H9 (cell line): ENCODE measurements around the gene SLC25A40. TPM values are rescaled to one million over a fixed set of nuclear protein-coding genes. Genes with fewer than 3 reads are reported as not detected.

Experiments
- DNase-seq: peaks from one replicate; pipeline ENCODE4 v3.0.0-alpha.2; 2017
- H2AFZ ChIP-seq: one replicate; pipeline ENCODE4 v1.6.1; 2013; ENCODE audit warnings: mild to moderate bottlenecking, low read length, control low read depth, moderate library complexity
- H2AK5ac ChIP-seq: 2 replicates; pipeline ENCODE4 v1.6.1; 2013; ENCODE audit warnings: low read length, control low read depth, mixed read lengths; ENCODE audit not compliant: insufficient read length
- H2BK120ac ChIP-seq: one replicate; pipeline ENCODE4 v1.6.1; 2013; ENCODE audit warnings: low read depth, mild to moderate bottlenecking, low read length, control low read depth, inconsistent platforms; ENCODE audit not compliant: poor library complexity, severe bottlenecking
- H2BK12ac ChIP-seq: 2 replicates; pipeline ENCODE4 v1.6.1; 2013; ENCODE audit warnings: low read length, control low read depth, mixed read lengths, low read depth; ENCODE audit not compliant: insufficient read length
- H2BK15ac ChIP-seq: 2 replicates; pipeline ENCODE4 v1.6.1; 2013; ENCODE audit warnings: low read depth, low read length, control low read depth
- H2BK20ac ChIP-seq: one replicate; pipeline ENCODE4 v1.6.1; 2013; ENCODE audit warnings: low read depth, mild to moderate bottlenecking, low read length, control low read depth, inconsistent platforms; ENCODE audit not compliant: poor library complexity, severe bottlenecking
- H2BK5ac ChIP-seq: 2 replicates; pipeline ENCODE4 v1.6.1; 2013; ENCODE audit warnings: low read length, control low read depth, mixed read lengths; ENCODE audit not compliant: insufficient read length
- H3K14ac ChIP-seq: 2 replicates; pipeline ENCODE4 v1.6.1; 2013; ENCODE audit warnings: low read length, control low read depth; ENCODE audit not compliant: insufficient read depth
- H3K18ac ChIP-seq: 2 replicates; pipeline ENCODE4 v1.6.1; 2013; ENCODE audit warnings: low read depth, mild to moderate bottlenecking, mixed read lengths, low read length, control low read depth; ENCODE audit not compliant: insufficient read length
- H3K23ac ChIP-seq: 2 replicates; pipeline ENCODE4 v1.6.1; 2013; ENCODE audit warnings: low read length, control low read depth, mixed read lengths, low read depth; ENCODE audit not compliant: insufficient read length
- H3K23me2 ChIP-seq: 2 replicates; pipeline ENCODE4 v1.6.1; 2013; ENCODE audit warnings: low read depth, mild to moderate bottlenecking, mixed read lengths, low read length, control low read depth; ENCODE audit not compliant: insufficient read length, poor library complexity, severe bottlenecking
- H3K27ac ChIP-seq: 2 replicates; pipeline ENCODE4 v1.5.1; 2013; ENCODE audit warnings: low read length, control low read depth, mixed read lengths, low read depth; ENCODE audit not compliant: insufficient read length
- H3K27me3 ChIP-seq: 2 replicates; pipeline ENCODE4 v1.6.1; 2013; ENCODE audit warnings: low read length, control low read depth, inconsistent platforms; ENCODE audit not compliant: insufficient read depth
- H3K4ac ChIP-seq: 2 replicates; pipeline ENCODE4 v1.6.1; 2013; ENCODE audit warnings: low read depth, mild to moderate bottlenecking, control low read depth, inconsistent platforms, low read length, moderate library complexity
- H3K4me1 ChIP-seq: 2 replicates; pipeline ENCODE4 v1.6.1; 2013; ENCODE audit warnings: low read length, control low read depth, inconsistent platforms; ENCODE audit not compliant: insufficient read depth
- H3K4me2 ChIP-seq: 2 replicates; pipeline ENCODE4 v1.6.1; 2013; ENCODE audit warnings: low read length, control low read depth, mixed read lengths; ENCODE audit not compliant: insufficient read length, insufficient read depth
- H3K56ac ChIP-seq: 2 replicates; pipeline ENCODE4 v1.6.1; 2013; ENCODE audit warnings: low read depth, mild to moderate bottlenecking, mixed read lengths, low read length, control low read depth; ENCODE audit not compliant: insufficient read length
- H3K79me1 ChIP-seq: 2 replicates; pipeline ENCODE4 v1.6.1; 2013; ENCODE audit warnings: low read depth, mild to moderate bottlenecking, moderate library complexity, low read length, control low read depth, inconsistent platforms; ENCODE audit not compliant: insufficient read depth, poor library complexity, severe bottlenecking
- H3K79me2 ChIP-seq: 2 replicates; pipeline ENCODE4 v1.6.1; 2013; ENCODE audit warnings: low read length, control low read depth, inconsistent platforms; ENCODE audit not compliant: insufficient read depth
- H3K9ac ChIP-seq: 2 replicates; pipeline ENCODE4 v1.6.1; 2013; ENCODE audit warnings: low read length, control low read depth, mixed read lengths; ENCODE audit not compliant: insufficient read length; ENCODE audit errors: extremely low read depth
- H3K9me3 ChIP-seq: one replicate; pipeline ENCODE4 v1.6.1; 2013; ENCODE audit warnings: low read depth, low read length, inconsistent platforms; ENCODE audit not compliant: control insufficient read depth
- H3T11ph ChIP-seq: one replicate; pipeline ENCODE4 v1.6.1; 2013; ENCODE audit warnings: mild to moderate bottlenecking, low read length, control low read depth, inconsistent platforms
- H4K20me1 ChIP-seq: one replicate; pipeline ENCODE4 v1.6.1; 2013; ENCODE audit not compliant: control insufficient read depth, insufficient read length, insufficient read depth
- H4K5ac ChIP-seq: 2 replicates; pipeline ENCODE4 v1.6.1; 2013; ENCODE audit warnings: low read depth, mild to moderate bottlenecking, mixed read lengths, low read length, control low read depth; ENCODE audit not compliant: insufficient read length
- H4K8ac ChIP-seq: replicated peaks from 2 replicates; pipeline ENCODE4 v1.6.1; 2013; ENCODE audit warnings: low read length, control low read depth, mixed read lengths, low read depth; ENCODE audit not compliant: insufficient read length
- H4K91ac ChIP-seq: 2 replicates; pipeline ENCODE4 v1.6.1; 2013; ENCODE audit warnings: low read depth, mild to moderate bottlenecking, moderate library complexity, mixed read lengths, low read length, control low read depth; ENCODE audit not compliant: insufficient read length
- H3K27ac Mint-ChIP-seq, 3 experiments: 2 replicates in 2 of 3; 3 replicates in 1 of 3; pipeline ENCODE4 v1.8.0; 2020 to 2021; ENCODE audit warnings: mixed read lengths in 3 of 3, mild to moderate bottlenecking in 1 of 3, moderate library complexity in 1 of 3
- H3K27me3 Mint-ChIP-seq: 2 replicates; pipeline ENCODE4 v1.8.0; 2021; ENCODE audit warnings: low read depth, mild to moderate bottlenecking, moderate library complexity, mixed read lengths
- H3K36me3 Mint-ChIP-seq, 3 experiments: 2 replicates in 2 of 3; 3 replicates in 1 of 3; pipeline ENCODE4 v1.8.0; 2020 to 2021; ENCODE audit warnings: low read depth in 3 of 3, mixed read lengths in 3 of 3; ENCODE audit not compliant: insufficient read depth in 1 of 3
- H3K4me1 Mint-ChIP-seq, 2 experiments: 2 replicates each; pipeline ENCODE4 v1.8.0; 2020; ENCODE audit warnings: mixed read lengths in 2 of 2
- H3K4me3 Mint-ChIP-seq, 2 experiments: 2 replicates in 1 of 2; 3 replicates in 1 of 2; pipeline ENCODE4 v1.8.0; 2020 to 2021; ENCODE audit warnings: mild to moderate bottlenecking in 2 of 2, mixed read lengths in 2 of 2, moderate library complexity in 1 of 2
- H3K9me3 Mint-ChIP-seq, 2 experiments: 2 replicates in 1 of 2; 3 replicates in 1 of 2; pipeline ENCODE4 v1.8.0; 2020; ENCODE audit warnings: mild to moderate bottlenecking in 2 of 2, mixed read lengths in 2 of 2, moderate library complexity in 1 of 2
- WGBS: extraction: QIAGEN DNeasy Blood & Tissue Kit; methylation state at CpG from one replicate; pipeline ENCODE4 v1.1.7; 2013; ENCODE audit warnings: missing lambda C conversion rate, low lambda C conversion rate, mixed read lengths; ENCODE audit not compliant: insufficient read length; ENCODE audit errors: extremely low coverage; 5-methylcytosine and 5-hydroxymethylcytosine counted together
- total RNA-seq: library from RNA; stranded (reverse); gene quantifications from 2 replicates; pipeline ENCODE4 v1.2.1, GENCODE V29; 2021
- TF ChIP-seq, protein P1 (sequence below): fragments of 200-600 bp; sonication (generic); conservative IDR thresholded peaks from 3 replicates; pipeline ENCODE4 v1.8.0; 2021; ENCODE audit warnings: antibody characterized with exemption, mild to moderate bottlenecking

Gene SLC25A40
- total RNA-seq, 1 experiment from 2014 or later: 10.4 TPM

DNA sequence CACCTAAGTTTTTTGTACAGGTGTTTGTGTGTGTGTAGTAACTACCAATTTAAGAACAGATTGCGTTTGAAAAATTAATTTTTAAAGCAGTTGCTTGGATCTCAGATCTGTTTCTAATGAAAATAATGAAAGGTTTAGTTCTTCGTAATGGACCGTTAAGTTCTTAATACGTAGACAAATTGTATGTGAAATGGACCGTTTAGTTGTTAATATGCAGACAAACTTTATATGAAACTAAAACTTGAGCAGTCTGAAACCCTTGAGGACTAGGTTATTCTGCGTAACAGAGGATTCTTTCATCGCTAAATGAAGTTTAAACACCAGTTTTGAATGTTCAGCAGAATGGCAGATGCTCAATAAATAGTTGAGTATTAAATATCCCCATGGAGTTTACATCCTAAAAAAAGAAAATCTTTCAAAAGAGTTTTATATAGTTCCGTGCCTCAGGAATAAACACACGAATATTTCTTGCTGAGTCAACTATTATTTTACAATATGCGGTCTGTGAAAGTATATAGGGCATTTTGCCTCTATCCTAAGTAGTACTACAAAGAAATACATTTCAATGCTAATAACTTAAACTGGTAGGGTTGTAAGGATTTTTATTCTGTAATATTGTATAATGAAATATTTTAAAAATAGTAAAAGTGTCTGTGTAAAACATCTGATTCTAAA, 1.3 kb upstream of the SLC25A40 start:
- Histone ChIP-seq H3T11ph (no peak overlapping the region), H3K14ac (no peak overlapping the region), H3K27me3 (no peaks in the 10 kb centered on the region), H3K9me3 (no peaks in the 10 kb centered on the region), H2AK5ac (no peak overlapping the region), H2BK20ac (no peak overlapping the region), H4K5ac (no peak overlapping the region), H4K20me1 (no peaks in the 10 kb centered on the region), H4K8ac (no peak overlapping the region), H2BK12ac (no peak overlapping the region), H2BK5ac (no peak overlapping the region), H3K56ac (no peak overlapping the region), H4K91ac (no peak overlapping the region), H3K9ac (peak overlapping the region; percentile 90), H3K18ac (no peak overlapping the region), H2BK120ac (no peak overlapping the region), H3K23me2 (peaks cover 8% of the 10 kb centered on the region), H3K23ac (no peak overlapping the region), H3K4me2 (peak overlapping the region; percentile 95), H3K27ac (no peak overlapping the region), H3K4ac (no peak overlapping the region), H2BK15ac (no peak overlapping the region), H2AFZ (no peak overlapping the region), H3K79me1 (no peaks in the 10 kb centered on the region), H3K79me2 (peaks cover 26% of the 10 kb centered on the region; the same call in 1 of the 2 replicates), H3K4me1 (no peaks in the 10 kb centered on the region)
- no peak overlapping the region for H3K27ac Mint-ChIP-seq
- no peaks in the 10 kb centered on the region; the same call in 1 of the 2 replicates for H3K27me3 Mint-ChIP-seq
- peak overlapping the region; percentile 94 to 99 for H3K4me3 Mint-ChIP-seq
- H3K9me3 Mint-ChIP-seq: peaks cover 0 to 4% of the 10 kb centered on the region in 2 experiments; a peak in 2 of 5 replicates
- TF ChIP-seq, protein P1, sequence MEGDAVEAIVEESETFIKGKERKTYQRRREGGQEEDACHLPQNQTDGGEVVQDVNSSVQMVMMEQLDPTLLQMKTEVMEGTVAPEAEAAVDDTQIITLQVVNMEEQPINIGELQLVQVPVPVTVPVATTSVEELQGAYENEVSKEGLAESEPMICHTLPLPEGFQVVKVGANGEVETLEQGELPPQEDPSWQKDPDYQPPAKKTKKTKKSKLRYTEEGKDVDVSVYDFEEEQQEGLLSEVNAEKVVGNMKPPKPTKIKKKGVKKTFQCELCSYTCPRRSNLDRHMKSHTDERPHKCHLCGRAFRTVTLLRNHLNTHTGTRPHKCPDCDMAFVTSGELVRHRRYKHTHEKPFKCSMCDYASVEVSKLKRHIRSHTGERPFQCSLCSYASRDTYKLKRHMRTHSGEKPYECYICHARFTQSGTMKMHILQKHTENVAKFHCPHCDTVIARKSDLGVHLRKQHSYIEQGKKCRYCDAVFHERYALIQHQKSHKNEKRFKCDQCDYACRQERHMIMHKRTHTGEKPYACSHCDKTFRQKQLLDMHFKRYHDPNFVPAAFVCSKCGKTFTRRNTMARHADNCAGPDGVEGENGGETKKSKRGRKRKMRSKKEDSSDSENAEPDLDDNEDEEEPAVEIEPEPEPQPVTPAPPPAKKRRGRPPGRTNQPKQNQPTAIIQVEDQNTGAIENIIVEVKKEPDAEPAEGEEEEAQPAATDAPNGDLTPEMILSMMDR: no peak
- no CpG with 5 or more reads among the region's 10 CpGs for WGBS
- peaks cover 22 to 25% of the 10 kb centered on the region in 2 experiments for H3K4me1 Mint-ChIP-seq
- no peak for DNase-seq
- H3K36me3 Mint-ChIP-seq: peaks cover 17 to 42% (median 26%) of the 10 kb centered on the region in 3 experiments
